ENCODE results near the gene KIFC1. TPM values are rescaled to one million over a fixed set of nuclear protein-coding genes. Genes with fewer than 3 reads are reported as not detected.
"Not testable (repeated sequence)": the region's sequence is repeated elsewhere in the genome, so short reads cannot be mapped to it uniquely, and the experiment has no call there.

KIFC1 gene
- polyA plus RNA-seq, 1 donor, result 18.4 TPM

DNA sequence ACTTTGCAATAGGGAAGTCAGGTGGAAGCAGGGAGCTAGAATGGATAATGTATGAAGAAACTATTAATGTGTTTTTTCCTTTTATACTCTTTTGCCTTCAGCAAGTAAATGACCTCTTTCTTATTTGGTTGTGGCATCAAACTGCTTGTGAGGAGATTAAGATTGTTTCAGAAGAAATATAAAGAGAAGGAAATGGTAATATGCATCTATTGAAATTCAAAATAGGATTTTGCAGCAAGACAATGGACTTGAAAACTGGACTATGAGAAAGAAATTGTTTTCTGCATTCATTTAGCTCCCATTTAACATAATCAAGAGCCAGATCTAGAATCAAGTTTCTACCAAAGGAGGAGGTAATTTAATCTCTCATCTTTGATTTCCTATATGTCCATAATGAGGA lies 32.3 kb upstream of the KIFC1 start:
- no peak overlapping the region for H3K4me3 ChIP-seq (ENCODE audit: low read length)
- H3K4me1 ChIP-seq (ENCODE audit: control insufficient read depth, insufficient read depth, low read length), result no peaks in the 10 kb centered on the region
- no peak for DNase-seq
- H3K27me3 ChIP-seq (ENCODE audit: control insufficient read depth, insufficient read depth, low read length), result peaks cover 3% of the 10 kb centered on the region
- no peaks in the 10 kb centered on the region for H3K9me3 ChIP-seq (ENCODE audit: control insufficient read depth, low read depth, low read length)
- no peaks in the 10 kb centered on the region for H3K36me3 ChIP-seq (ENCODE audit: control insufficient read depth, insufficient read depth, low read length)
- no peak overlapping the region for H3K27ac ChIP-seq (ENCODE audit: low read length)

GRCh38 chr6:33363486-33363885 lies 28.1 kb upstream of the KIFC1 start:
- not testable (repeated sequence) for H3K4me3 ChIP-seq (ENCODE audit: low read length); DNase-seq; H3K36me3 ChIP-seq (ENCODE audit: control insufficient read depth, insufficient read depth, low read length); H3K9me3 ChIP-seq (ENCODE audit: control insufficient read depth, low read depth, low read length); H3K27ac ChIP-seq (ENCODE audit: low read length); H3K27me3 ChIP-seq (ENCODE audit: control insufficient read depth, insufficient read depth, low read length); H3K4me1 ChIP-seq (ENCODE audit: control insufficient read depth, insufficient read depth, low read length)
- WGBS (ENCODE audit: insufficient coverage, low lambda C conversion rate), result 90% methylated on average over 3 of the region's 12 CpGs

- H3K4me3 ChIP-seq (ENCODE audit: low read length); DNase-seq; H3K9me3 ChIP-seq (ENCODE audit: control insufficient read depth, low read depth, low read length); H3K36me3 ChIP-seq (ENCODE audit: control insufficient read depth, insufficient read depth, low read length); H3K4me1 ChIP-seq (ENCODE audit: control insufficient read depth, insufficient read depth, low read length); H3K27me3 ChIP-seq (ENCODE audit: control insufficient read depth, insufficient read depth, low read length); H3K27ac ChIP-seq (ENCODE audit: low read length): not testable (repeated sequence)
- no CpG with 5 or more reads among the region's 8 CpGs for WGBS (ENCODE audit: insufficient coverage, low lambda C conversion rate)
Measured at GRCh38 chr6:33364475-33365205, 27.0 kb upstream of the KIFC1 start.

GRCh38 chr6:33365206-33365971 lies 26.2 kb upstream of the KIFC1 start:
- WGBS (ENCODE audit: insufficient coverage, low lambda C conversion rate), result no CpG with 5 or more reads among the region's 10 CpGs
- not testable (repeated sequence) for H3K27ac ChIP-seq (ENCODE audit: low read length); H3K9me3 ChIP-seq (ENCODE audit: control insufficient read depth, low read depth, low read length); H3K36me3 ChIP-seq (ENCODE audit: control insufficient read depth, insufficient read depth, low read length); H3K27me3 ChIP-seq (ENCODE audit: control insufficient read depth, insufficient read depth, low read length); H3K4me3 ChIP-seq (ENCODE audit: low read length); DNase-seq; H3K4me1 ChIP-seq (ENCODE audit: control insufficient read depth, insufficient read depth, low read length)

DNA sequence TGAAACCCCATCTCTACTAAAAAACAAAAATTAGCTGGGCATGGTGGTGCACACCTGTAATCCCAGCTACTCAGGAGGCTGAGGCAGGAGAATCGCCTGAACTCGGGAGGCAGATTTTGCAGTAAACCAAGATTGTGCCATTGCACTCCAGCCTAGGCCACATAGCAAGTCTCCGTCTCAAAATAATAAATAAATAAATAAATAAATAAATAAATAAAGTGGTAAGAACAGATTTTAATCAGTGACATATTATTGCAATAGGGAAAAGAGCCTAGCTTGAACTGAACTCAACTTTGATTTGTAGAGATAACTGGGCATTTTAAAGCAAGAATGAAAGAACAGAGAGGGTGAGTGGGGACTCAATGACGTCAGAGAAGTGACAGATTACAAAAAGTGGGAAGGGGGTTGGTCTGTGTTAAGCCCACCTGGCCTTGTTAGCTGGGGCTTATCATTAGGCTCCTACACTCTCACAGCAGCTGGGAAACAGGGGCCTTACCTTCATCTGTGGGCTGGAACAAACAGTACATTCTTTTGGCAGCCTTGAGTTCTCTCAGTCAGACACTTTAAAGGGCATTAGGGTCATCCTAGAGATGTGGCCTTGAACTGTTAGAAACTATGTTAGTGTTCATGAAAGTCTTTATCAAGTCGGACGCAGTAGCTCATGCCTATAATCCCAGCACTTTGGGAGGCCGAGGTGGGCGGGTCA lies 24.5 kb upstream of the KIFC1 start:
- H3K4me3 ChIP-seq (ENCODE audit: low read length), result no peak overlapping the region
- H3K27ac ChIP-seq (ENCODE audit: low read length), result no peak overlapping the region
- no peaks in the 10 kb centered on the region for H3K4me1 ChIP-seq (ENCODE audit: control insufficient read depth, insufficient read depth, low read length)
- no peaks in the 10 kb centered on the region for H3K27me3 ChIP-seq (ENCODE audit: control insufficient read depth, insufficient read depth, low read length)
- no peak for DNase-seq
- WGBS (ENCODE audit: insufficient coverage, low lambda C conversion rate), result 50% methylated on average over 1 of the region's 8 CpGs
- H3K36me3 ChIP-seq (ENCODE audit: control insufficient read depth, insufficient read depth, low read length), result no peaks in the 10 kb centered on the region
- H3K9me3 ChIP-seq (ENCODE audit: control insufficient read depth, low read depth, low read length), result no peaks in the 10 kb centered on the region

GRCh38 chr6:33367715-33368025 lies 24.0 kb upstream of the KIFC1 start:
- not testable (repeated sequence) for H3K27ac ChIP-seq (ENCODE audit: low read length); H3K4me1 ChIP-seq (ENCODE audit: control insufficient read depth, insufficient read depth, low read length); H3K27me3 ChIP-seq (ENCODE audit: control insufficient read depth, insufficient read depth, low read length); H3K9me3 ChIP-seq (ENCODE audit: control insufficient read depth, low read depth, low read length); DNase-seq; H3K4me3 ChIP-seq (ENCODE audit: low read length); H3K36me3 ChIP-seq (ENCODE audit: control insufficient read depth, insufficient read depth, low read length)
- WGBS (ENCODE audit: insufficient coverage, low lambda C conversion rate), result no CpG with 5 or more reads among the region's 5 CpGs

- WGBS (ENCODE audit: insufficient coverage, low lambda C conversion rate), result no CpG with 5 or more reads among the region's 8 CpGs
- H3K9me3 ChIP-seq (ENCODE audit: control insufficient read depth, low read depth, low read length); H3K4me1 ChIP-seq (ENCODE audit: control insufficient read depth, insufficient read depth, low read length); H3K27me3 ChIP-seq (ENCODE audit: control insufficient read depth, insufficient read depth, low read length); DNase-seq; H3K27ac ChIP-seq (ENCODE audit: low read length); H3K4me3 ChIP-seq (ENCODE audit: low read length); H3K36me3 ChIP-seq (ENCODE audit: control insufficient read depth, insufficient read depth, low read length): not testable (repeated sequence)
Measured at GRCh38 chr6:33371901-33372300, 19.7 kb upstream of the KIFC1 start.

DNA sequence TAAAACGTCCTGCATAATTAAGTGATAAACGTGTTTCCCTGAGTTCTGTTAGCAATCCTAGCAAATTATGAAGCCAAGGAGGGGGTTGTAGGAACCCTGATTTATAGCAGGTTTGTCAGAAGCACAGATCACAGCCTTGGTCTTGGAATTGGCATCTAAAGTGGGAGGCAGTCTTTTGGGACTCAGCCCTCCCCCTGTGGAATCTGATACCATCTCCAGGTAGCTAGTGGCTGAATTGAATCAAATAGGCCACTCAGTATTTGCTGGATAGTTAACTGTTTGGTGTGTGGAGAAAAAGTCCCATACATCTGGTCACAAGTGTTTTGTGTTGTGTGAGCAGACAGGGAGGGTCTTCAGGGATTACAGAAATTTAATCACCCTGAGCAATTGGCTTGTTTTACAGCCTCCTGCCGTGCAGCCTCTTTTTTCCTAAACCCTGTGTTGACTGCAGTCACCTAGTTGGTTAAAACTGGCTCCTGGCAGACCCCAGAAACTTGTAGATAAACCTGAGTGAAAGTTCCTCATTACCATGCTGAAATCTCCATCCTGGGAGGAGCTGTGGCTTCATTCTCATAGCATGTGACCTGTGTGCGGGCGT lies 19.0 kb upstream of the KIFC1 start:
- Histone ChIP-seq H3K4me3 (ENCODE audit: low read length) (no peak overlapping the region), H3K4me1 (ENCODE audit: control insufficient read depth, insufficient read depth, low read length) (no peaks in the 10 kb centered on the region), H3K36me3 (ENCODE audit: control insufficient read depth, insufficient read depth, low read length) (no peaks in the 10 kb centered on the region), H3K27me3 (ENCODE audit: control insufficient read depth, insufficient read depth, low read length) (no peaks in the 10 kb centered on the region), H3K9me3 (ENCODE audit: control insufficient read depth, low read depth, low read length) (no peaks in the 10 kb centered on the region), H3K27ac (ENCODE audit: low read length) (no peak overlapping the region)
- WGBS (ENCODE audit: insufficient coverage, low lambda C conversion rate), result 60% methylated on average over 2 of the region's 5 CpGs
- no peak for DNase-seq

DNA sequence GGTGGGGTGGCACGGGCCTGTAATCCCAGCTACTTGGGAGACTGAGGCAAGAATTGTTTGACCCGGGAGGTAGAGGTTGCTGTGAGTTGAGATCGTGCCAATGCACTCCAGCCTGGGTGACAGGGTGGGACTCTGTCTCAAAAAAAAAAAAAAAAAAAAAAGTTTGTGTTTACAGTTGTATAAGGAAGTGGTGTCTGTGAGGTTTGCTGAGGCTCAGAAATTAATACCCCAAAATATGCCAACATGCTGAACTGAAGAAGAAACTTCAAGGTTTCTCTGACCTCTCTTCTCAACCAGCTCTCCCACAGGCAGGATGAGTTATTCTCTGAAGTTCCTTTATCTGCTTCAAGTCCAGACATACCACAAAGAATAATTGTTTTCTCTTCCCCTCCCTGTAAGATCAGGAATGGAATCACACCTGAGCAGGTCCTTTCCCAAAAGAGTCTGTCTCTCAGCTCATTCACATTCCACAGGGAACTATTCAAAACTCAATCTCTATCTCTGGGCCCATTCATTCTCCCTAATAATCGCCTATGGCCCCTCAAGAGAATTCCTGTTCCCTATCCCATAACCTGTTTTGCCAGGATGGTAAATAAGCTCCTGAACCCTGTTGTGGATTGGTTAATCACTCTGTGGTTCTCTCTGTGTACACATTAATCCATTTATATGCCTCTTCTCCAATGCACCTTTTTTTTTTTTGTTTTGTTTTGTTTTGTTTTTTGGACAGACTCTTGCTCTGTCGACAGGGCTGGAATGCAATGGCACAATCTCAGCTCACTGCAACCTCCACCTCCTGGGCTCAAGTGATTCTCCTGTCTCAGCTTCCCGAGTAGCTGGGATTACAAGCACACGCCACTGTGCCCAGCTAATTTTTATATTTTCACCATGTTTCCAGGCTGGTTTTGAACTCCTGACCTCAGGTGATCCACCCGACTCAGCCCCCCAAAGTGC lies 17.4 kb upstream of the KIFC1 start:
- Histone ChIP-seq H3K27ac (ENCODE audit: low read length) (no peak overlapping the region), H3K9me3 (ENCODE audit: control insufficient read depth, low read depth, low read length) (no peaks in the 10 kb centered on the region), H3K4me3 (ENCODE audit: low read length) (no peak overlapping the region), H3K36me3 (ENCODE audit: control insufficient read depth, insufficient read depth, low read length) (no peaks in the 10 kb centered on the region), H3K27me3 (ENCODE audit: control insufficient read depth, insufficient read depth, low read length) (no peaks in the 10 kb centered on the region), H3K4me1 (ENCODE audit: control insufficient read depth, insufficient read depth, low read length) (no peaks in the 10 kb centered on the region)
- WGBS (ENCODE audit: insufficient coverage, low lambda C conversion rate), result 92% methylated on average over 2 of the region's 8 CpGs
- DNase-seq, result no peak
